HG03103 (cell line): ENCODE data around the gene CST9L.
"Not testable (repeated sequence)": the region's sequence is repeated elsewhere in the genome, so short reads cannot be mapped to it uniquely, and the experiment has no call there.

Experiments
- ATAC-seq: cut with Tn5 transposase; IDR thresholded peaks from one replicate; pipeline ENCODE4 v1.9.1; 2021; ENCODE audit warnings: low read depth; ENCODE audit not compliant: unreplicated experiment

The CST9L gene

DNA sequence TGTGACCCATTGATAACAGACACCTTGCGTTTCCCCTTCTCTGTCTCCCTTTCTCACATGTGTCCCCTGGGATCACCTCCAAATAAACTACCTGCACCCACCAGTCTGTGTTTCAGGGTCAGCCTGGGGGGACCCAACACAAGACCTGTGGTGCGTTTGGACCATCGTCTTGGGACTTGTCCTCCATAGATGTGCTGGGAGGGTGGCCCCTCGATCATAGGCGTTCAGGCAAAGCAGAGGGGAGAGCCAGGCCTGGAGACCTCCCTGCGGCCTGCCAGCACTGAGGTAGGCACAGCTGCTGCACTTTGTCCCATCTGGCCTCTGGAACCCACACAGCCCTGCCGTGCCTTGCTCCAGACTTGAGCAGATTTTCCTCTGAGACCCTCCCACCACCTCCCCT lies 19.3 kb upstream of the CST9L start:
- ATAC-seq = no peak

DNA sequence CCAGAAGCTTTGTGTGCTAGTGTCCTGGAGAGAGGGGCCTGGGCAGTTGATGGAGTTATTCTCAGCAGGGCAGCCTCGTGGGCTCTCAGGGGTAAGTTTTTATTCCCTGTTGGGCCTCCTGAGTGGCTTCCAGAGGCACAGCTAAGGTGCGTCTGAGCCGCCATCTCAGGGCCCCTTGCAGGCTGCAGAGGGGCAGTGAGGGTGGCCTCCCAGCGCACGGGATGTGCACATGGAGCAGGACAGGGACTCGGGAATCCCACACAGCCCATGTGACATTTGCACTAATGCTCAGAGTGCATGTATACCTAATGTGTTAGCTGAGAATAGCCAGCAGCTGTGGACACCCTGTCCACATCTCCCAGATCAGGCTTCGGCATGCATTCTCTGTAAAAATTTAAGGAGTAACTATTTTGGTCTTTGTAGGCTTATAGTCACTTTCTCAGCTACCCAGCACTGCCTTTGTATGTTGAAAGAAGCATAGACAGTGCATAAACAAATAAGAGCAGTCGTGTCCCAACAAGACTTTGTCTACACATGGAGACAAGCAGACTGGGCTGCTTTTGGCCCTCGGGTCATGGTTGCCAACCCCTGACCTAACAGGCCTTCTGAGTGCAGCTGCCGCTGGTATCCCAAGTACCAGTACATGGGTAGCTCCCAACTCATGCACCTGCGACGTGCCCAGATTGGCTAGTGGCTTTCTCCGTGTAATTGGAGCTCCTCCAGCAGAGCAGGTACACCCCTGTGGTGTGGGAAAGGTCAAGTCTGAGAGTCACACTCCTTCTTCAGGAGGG lies 18.6 kb upstream of the CST9L start:
- ATAC-seq = no peak

DNA sequence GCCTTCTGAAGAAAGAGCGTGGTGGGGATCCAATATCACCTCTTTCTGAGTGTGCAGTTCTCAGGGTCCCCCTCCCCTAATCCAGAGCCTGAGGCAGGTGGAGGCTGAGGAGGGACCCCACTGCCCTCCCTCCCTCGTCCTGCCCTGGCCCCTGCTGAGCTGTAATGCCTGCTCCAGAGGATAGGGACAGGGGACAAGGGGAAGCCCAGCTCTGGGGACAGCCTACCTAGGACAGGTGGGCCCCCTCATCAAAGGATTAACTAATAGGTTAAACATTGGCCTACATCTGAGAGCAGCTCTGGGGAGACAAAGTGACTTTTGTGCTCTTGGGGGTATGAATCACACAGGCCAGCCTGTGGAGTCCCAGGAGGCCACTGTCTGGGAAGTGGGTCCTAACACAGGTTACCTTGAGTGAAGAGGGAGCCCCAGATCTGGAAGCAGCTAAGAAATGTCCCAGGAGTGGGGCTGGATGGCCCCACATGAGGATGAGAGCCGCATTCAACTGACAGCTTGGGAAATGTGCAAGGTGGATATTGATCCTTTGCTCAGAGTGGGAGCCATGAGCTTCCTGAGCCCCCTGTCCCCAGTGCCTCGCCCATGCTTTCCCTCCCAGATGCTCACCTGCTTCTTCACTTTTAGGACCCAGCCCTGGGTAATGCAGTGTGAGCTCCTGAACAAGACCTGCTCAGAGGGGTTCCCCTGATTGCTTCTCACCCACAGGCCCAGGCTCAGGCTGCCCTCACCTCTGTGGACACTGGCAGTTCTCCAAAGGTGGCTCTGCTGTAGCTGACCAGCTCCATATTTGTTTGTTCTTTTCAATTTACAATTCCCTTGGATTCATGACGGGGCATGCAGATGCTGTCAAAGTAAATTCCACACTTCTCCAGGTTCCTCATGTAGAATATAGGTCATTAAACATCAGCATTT lies 17.8 kb upstream of the CST9L start:
- ATAC-seq = no peak

DNA sequence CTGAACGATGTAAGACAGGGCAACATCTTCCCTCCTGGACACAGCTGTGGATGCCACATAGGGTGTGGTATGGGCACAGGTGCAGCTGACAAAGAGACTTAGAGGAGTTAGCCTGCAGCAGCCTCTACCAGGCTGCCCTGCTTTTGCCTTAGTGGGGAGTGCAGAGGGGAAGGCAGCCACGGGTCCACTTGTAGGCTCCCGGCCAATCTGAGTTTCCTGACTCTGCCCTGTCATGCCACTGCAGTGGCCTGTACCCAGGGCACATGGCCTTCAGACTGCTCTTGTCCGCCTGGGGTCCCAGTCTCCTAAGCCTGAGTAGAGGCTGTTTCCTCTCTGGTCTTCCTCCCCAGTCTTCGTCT lies 17.1 kb upstream of the CST9L start:
- no peak for ATAC-seq

DNA sequence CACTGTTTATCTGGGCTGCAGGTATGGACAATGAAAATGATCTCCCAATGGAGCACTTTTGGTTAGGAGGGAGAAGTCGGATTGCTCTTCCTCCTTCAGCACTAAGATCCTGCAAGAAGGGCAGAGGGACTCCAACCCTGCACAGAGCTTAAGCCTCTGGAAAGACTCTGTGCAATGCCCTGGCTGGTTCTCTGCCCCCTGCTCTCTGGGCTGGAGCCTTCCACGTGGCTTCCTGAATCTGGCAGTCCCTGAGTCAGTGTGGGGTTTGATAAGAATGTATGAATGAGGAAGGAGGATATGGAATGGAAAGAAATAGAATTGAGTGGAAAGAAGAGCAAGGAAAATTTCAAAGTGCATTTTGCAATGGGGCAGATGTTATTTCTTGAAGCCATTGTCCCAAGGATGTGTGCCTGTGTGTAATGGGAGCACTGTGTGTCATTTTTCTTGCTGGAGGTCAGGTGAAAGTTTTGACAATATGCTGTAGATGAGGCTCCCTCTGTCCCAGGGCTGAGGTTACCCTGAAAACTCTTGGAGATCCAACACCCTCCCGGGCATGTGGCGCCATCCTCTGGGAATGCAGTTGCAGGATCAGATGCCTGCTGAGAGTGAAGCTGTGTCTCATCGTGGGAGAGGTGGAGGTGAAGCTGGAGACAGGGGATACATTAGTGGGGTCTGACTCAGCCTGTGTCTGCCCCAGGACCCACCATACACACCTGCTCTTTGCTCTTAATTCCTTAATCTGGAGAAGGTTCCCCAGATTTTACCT lies 16.3 kb upstream of the CST9L start:
- ATAC-seq = no peak

DNA sequence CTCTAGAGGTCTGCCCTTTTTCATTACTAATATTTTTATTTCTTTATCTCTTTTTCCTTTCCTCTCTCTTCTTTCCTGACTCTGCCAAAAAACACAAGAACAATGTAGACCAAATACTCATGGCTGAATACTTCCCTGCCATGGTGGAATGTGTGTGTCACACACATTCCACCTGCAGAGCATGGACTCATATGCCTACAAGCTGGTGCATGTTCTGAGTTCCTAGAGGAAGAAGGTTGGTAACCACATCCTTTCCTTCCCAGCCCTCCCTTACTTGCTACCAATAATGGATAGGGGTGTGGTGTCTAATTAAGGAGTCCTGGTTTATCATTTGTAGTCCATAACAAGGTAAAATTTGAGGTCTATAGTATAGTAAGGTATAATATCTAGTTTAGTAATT lies 15.2 kb upstream of the CST9L start:
- no peak for ATAC-seq

DNA sequence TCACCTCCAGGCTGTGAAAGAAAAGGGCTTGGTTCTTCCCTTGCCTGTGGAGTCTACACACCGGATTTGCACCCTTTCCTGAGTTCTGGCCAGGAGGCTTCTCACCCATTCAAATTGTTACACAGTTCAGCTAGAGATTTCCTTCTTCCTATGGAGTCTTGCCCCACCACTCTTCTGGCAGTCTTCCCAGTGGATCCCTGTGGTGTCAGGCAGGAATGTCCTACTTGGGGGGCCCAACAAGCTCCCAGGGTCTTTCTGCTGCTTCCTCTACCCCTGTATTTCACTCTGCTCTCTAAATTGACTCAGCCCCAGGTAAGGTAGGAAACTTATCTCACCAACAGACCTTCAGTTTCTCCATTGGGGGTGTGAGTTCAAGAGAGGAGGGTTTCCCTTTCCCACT lies 14.0 kb upstream of the CST9L start:
- ATAC-seq = no peak

DNA sequence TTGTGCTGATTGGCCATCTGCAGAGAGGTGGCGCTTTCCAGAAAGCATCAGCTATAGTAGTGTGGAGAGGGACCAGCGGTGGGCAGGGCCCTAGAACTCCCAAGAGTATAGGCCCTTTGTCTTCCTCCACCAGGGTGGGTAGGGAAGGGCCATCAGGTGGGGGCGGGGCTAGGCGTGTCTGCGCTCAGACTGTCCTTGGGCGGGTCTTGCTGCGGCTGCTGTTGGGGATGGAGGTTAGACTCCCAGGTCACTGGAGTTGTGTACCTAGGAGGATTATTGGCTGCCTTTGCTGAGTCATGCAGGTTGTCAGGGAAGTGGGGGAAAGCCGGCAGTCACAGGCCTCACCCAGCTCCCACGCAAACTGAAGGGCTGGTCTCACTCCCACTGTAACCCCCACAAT lies 13.5 kb upstream of the CST9L start:
- not testable (repeated sequence) for ATAC-seq

DNA sequence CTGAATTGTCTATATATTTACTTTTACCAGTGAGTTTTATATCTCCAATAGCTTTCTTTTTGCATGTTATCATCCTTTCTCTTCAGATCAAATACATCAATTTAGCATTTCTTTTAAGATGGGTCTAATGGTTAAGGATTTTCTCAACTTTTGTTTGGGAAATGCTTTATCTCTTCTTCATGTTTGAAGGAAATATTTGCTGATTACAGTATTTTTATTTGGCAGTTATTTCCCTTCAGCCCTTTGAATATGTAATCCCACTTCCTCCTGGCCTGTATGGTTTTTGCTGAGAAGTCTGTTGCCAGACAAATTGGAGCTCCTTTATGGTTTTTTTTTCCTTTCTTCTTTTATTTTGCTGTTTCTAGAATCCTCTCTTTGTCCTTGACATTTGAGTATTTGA lies 6.7 kb upstream of the CST9L start:
- ATAC-seq = no peak

DNA sequence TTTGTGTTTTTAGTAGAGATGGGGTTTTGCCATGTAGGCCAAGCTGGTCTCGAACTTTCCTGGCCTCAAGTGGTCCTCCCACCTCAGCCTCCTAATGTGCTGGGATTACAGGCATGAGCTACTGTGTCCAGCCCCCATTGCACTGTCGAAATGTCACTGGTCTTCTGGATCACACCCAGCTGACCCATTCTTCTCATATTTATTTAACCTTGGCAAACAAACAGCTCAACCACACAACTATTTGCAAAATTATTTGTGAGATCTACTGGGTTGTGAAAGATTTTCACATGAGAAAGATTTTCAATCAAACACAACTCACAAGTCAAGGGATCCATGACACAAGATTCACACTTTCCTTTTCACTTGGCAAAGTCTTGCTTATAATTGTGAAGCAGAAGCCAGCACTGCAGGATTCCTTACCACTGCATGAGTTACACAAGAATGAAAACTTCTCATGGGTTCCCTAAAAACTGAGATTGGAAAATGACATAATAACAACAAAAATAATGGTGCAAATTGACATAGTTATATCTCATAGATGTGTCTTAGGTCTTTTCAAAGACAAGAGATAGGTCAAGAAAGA lies 2.0 kb upstream of the CST9L start:
- ATAC-seq = no peak

DNA sequence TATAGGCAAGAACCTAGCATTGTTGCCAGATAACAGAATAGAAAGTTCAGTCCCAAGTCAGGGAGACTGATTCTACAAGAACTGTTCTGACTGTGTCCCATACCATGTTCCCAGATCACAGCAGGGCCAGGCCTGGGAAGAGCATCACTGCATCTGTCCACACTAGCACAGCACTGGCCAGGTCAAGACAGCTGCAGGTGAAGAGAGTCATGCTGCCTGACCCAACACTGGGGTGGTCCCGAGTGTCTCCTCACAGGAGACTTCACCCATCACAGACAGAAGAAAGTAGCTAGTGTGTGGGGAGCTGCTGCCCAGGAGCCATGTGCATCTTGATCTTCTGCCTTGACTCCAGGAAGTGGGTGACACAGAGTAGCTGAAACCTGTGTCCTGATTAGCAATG lies 1.3 kb upstream of the CST9L start:
- no peak for ATAC-seq

DNA sequence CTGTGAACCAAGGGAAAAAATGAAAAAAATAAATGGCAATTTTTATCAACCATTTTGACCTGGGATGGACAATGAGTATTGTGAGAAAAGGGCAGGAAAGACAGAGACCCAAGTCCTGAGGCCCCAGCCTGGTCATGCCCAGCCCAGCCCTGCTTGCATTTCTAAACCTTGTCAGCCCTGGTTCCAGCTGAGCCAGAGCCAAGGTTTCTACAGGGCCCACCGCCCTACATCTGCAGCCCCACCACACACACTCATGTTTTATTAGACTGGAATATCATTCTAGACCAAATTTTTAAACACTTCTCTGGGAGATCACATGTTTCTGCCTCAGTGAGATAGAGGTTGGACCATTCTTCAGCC lies 667 bp upstream of the CST9L start:
- no peak for ATAC-seq

DNA sequence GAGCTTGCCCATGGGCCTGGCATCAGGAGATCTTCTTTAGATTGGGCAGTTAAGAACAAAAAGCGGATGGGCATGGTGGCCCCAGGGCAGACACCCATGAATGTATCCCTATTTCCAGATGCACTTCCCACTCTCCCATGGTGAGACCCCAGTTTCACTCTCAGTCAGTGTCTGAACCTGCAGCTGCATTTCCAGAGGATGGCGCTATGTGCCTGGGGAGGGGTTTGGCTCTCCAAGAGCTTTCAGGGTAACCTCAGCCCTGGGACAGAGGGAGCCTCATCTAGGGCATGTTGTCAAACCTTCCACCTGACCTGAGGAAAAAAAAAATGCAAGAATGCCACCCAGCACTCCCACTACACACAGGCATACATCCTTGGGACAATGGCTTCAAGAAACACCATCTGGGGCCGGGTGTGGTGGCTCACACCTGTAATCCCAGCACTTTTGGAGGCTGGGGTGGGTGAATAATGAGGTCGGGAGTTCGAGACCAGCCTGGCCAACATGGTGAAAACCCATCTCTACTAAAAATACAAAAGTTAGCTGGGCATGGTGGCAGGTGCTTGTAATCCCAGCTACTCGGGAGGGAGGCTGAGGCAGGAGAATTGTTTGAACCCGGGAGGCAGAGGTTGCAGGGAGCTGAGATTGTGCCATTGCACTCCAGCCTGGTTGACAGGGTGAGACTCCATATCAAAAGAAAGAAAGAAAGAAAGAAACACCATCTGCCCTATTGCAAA lies 1.9 kb downstream of the CST9L start:
- ATAC-seq = no peak

DNA sequence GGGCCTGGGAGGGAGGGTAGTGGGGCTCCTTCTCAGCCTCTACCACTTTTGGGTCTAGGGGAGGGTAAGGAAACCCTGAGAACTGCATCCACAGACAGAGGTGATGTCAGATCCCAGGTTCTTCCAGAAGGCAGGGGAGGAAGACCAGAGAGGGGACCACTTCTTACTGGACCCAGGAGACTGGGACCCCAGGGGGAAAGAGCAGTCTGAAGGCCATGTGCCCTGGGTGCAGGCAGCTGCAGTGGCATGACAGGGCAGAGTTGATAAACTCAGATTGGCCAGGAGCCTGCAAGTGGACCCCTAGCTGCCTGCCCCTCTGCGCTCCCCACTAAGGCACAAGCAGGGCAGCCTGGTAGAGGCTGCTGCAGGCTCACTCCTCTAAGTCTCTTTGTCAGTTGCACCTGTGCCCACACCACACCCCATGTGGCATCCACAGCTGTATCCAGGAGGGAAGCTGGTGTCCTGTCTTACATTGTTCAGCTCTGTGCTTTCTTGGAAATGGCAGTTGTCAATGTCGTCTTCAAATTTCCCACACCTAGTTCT lies 2.7 kb downstream of the CST9L start:
- no peak for ATAC-seq

DNA sequence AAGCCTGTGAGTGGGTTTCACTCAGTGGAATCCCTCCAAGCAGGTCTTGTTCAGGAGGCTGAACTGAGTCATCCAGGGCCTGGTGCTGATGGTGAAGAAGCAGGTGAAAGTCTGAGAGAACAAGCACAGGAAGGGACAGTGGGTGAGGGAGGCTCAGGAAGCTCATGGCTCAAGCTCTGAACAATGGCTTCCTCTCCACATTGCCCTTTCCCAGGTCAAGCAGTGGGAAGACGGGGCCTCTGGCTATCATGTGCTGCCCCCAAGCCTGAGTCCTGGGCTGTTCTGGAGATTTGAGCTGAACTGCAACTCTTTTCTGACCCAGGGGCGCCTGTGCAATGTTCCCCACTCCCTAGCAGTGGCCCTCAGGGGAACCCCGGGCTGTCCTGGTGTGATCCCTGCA lies 3.4 kb downstream of the CST9L start:
- no peak for ATAC-seq

DNA sequence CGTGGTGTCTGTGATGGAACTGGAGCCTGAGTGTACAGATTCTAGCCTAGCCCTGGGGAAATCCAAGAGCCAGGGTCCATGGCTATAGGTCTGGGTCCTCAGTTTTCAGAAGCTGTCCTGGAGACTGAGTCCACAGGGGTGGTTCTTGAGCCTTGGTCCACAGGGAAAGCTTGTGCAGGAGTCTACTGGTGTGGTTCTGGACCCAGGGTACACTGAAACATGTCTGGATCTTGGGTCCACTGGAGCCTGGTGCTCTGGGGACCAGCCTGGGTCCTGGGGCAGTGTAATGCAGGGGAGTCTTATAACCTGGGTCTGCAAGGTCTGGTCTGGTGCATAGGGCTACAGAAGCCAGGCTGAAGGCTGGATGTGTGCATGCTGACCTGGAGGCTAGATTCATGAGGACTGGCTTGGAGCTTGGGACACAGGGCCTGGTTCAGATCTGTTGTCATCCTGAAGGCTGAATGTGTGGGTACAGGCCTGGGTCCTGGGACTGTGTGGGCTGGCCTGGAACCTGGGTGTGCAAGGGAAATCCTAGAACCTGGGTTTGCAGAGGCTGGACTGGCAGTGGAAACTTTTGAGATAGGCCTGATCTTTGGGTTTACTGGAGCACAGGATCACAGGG lies 5.5 kb downstream of the CST9L start:
- ATAC-seq = no peak

DNA sequence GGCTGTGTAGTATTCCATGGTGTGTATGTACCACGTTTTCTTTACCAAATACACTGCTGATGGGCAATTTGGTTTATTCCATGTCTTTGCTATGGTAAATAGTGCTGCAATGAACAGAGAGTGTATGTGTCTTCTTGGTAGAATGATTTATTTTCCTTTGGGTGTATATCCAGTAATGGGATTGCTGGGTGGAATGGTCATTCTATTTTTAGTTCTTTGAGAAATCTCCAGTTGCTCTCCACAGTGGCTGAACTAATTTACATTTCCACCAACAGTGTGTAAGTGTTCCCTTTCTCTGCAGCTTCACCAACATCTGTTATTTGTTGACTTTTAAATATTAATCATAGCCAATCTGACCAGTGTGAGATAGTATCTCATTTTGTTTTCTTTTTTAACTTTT lies 13.9 kb downstream of the CST9L start:
- no peak for ATAC-seq

DNA sequence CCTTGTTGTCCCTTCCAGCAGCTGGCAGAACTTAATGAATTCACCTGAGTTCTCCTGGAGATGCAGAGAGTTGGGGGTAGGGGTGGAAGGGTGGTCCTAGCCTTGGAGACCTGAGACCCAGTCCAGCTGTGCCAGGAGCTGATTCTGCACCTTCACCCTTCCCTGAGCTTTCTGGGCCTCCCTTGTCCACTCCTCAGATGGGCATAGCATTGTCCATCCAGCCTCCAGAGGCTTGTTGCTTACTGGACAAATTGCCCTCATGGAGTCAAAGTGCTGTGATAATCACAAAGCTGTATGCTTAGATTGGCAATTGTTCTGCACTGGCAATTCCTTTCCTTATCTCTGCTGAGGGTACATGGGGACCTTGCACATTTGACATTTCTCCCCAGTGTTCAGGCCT lies 16.5 kb downstream of the CST9L start:
- no peak for ATAC-seq

DNA sequence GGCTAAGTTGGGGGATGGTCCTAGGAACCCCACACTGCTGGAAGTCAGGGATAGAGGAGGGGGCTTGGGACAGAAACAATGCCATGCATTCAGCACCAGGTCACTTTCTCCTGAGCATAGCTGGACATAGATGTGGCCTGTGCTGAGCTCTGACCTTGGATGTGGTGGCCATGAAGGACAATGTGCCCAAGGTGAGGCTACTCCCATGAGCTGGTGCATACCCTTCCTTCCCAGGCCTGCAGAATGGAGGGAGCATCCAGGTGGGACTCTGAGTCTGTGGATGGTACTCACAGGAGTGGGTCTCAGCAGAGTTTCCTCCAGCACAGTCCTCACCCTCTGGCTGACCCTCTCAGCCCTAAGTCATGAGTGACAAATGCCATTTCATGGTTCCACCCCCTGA lies 16.9 kb downstream of the CST9L start:
- ATAC-seq = no peak

DNA sequence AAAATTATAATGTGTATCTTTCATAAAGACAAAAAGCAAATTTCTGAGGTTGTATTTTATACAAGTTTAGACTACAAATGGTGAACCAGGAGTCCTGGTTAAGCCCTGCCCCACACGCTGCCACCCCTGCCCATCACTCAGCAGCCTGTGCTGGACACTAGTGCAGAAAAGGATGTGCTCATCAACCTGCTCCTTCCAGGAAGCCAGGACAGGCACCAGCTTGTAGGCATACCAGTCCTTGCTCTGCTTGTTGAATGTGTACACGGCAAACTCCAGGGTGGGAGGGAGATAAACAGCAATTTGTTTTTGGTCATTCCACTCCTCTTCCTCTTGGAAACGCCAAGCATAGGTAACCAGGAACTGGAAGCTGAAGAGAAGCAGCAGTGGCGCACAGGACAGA lies 18.1 kb downstream of the CST9L start:
- no peak for ATAC-seq
